MM.1S (cell line): ENCODE results near the gene ABHD16A.

Experiments used
- DNase-seq: peaks from one replicate; pipeline ENCODE4 v3.0.0-alpha.2; 2015
- H2AFZ ChIP-seq: fragments of 300-600 bp; sonication (generic); 2 replicates; pipeline ENCODE4 v1.6.0; 2016; ENCODE audit warnings: antibody characterized with exemption, low read length
- H3F3A ChIP-seq: fragments of 300-600 bp; sonication (generic); 2 replicates; pipeline ENCODE4 v1.6.1; 2016; ENCODE audit warnings: mild to moderate bottlenecking, antibody characterized with exemption, low read length, moderate library complexity, mixed read lengths; ENCODE audit not compliant: insufficient read depth
- H3K27ac ChIP-seq: fragments of 300-600 bp; sonication (generic); 2 replicates; pipeline ENCODE4 v1.5.1; 2016; ENCODE audit warnings: mild to moderate bottlenecking, low read length
- H3K27me3 ChIP-seq: fragments of 300-600 bp; sonication (generic); replicated peaks from 2 replicates; pipeline ENCODE4 v1.6.0; 2016; ENCODE audit warnings: low read length; ENCODE audit not compliant: insufficient read depth
- H3K36me3 ChIP-seq: fragments of 300-600 bp; sonication (generic); replicated peaks from 2 replicates; pipeline ENCODE4 v1.6.1; 2016; ENCODE audit warnings: mild to moderate bottlenecking, low read length, mixed read lengths; ENCODE audit not compliant: insufficient read depth
- H3K4me1 ChIP-seq: fragments of 300-600 bp; sonication (generic); 2 replicates; pipeline ENCODE4 v1.6.1; 2016; ENCODE audit warnings: low read length, mixed read lengths
- H3K4me2 ChIP-seq: fragments of 300-600 bp; sonication (generic); 2 replicates; pipeline ENCODE4 v1.6.0; 2016; ENCODE audit warnings: low read depth, low read length
- H3K4me3 ChIP-seq: fragments of 300-600 bp; sonication (generic); 2 replicates; pipeline ENCODE4 v1.5.1; 2016; ENCODE audit warnings: low read length, mixed read lengths
- H3K79me2 ChIP-seq: fragments of 300-600 bp; sonication (generic); 2 replicates; pipeline ENCODE4 v1.6.1; 2016; ENCODE audit warnings: mixed run types, low read length, mixed read lengths
- H3K9ac ChIP-seq: fragments of 300-600 bp; sonication (generic); 2 replicates; pipeline ENCODE4 v1.6.1; 2016; ENCODE audit warnings: low read length, mixed read lengths
- H3K9me2 ChIP-seq: fragments of 300-600 bp; sonication (generic); replicated peaks from 2 replicates; pipeline ENCODE4 v1.6.1; 2016; ENCODE audit warnings: mild to moderate bottlenecking, low read length, mixed read lengths; ENCODE audit not compliant: insufficient read depth
- H3K9me3 ChIP-seq: fragments of 300-600 bp; sonication (generic); replicated peaks from 2 replicates; pipeline ENCODE4 v1.6.1; 2016; ENCODE audit warnings: mild to moderate bottlenecking, low read length, mixed read lengths; ENCODE audit not compliant: insufficient read depth
- H4K20me1 ChIP-seq: fragments of 300-600 bp; sonication (generic); 2 replicates; pipeline ENCODE4 v1.6.1; 2016; ENCODE audit warnings: mild to moderate bottlenecking, low read length, moderate library complexity, mixed read lengths; ENCODE audit not compliant: insufficient read depth
- CTCF ChIP-seq: fragments of 300-600 bp; sonication (generic); IDR thresholded peaks from 2 replicates; pipeline ENCODE4 v1.5.1; 2016; ENCODE audit warnings: antibody characterized with exemption, low read length, mixed read lengths
- EZH2 ChIP-seq: fragments of 300-600 bp; sonication (generic); optimal IDR thresholded peaks from 2 replicates; pipeline ENCODE3; 2017; ENCODE audit warnings: low read depth, mild to moderate bottlenecking, antibody characterized with exemption, low read length, mixed read lengths
- EZH2phosphoT487 ChIP-seq: fragments of 300-600 bp; sonication (generic); IDR thresholded peaks from 2 replicates; pipeline ENCODE4 v1.6.1; 2018; ENCODE audit warnings: antibody characterized with exemption, low read length

ABHD16A gene

GRCh38 chr6:31639449-31639861 lies 63.7 kb downstream of the ABHD16A start:
- H3F3A ChIP-seq: peaks cover 34% of the 10 kb centered on the region
- no peak overlapping the region for H2AFZ ChIP-seq
- no peak overlapping the region for H3K4me2 ChIP-seq
- TF ChIP-seq CTCF (no peak), EZH2 (no peak), EZH2phosphoT487 (no peak)
- no peaks in the 10 kb centered on the region for H3K4me1 ChIP-seq
- no peaks in the 10 kb centered on the region for H3K27me3 ChIP-seq
- H3K27ac ChIP-seq: no peak overlapping the region
- no peak overlapping the region for H3K4me3 ChIP-seq
- no peaks in the 10 kb centered on the region for H4K20me1 ChIP-seq
- no peaks in the 10 kb centered on the region for H3K36me3 ChIP-seq
- H3K79me2 ChIP-seq: no peaks in the 10 kb centered on the region
- H3K9me2 ChIP-seq: no peaks in the 10 kb centered on the region
- no peak overlapping the region for H3K9ac ChIP-seq
- no peak for DNase-seq
- no peaks in the 10 kb centered on the region for H3K9me3 ChIP-seq

- Histone ChIP-seq H2AFZ (no peak overlapping the region), H3K9ac (no peak overlapping the region), H4K20me1 (no peaks in the 10 kb centered on the region), H3K4me3 (no peak overlapping the region), H3K4me2 (no peak overlapping the region), H3K9me3 (no peaks in the 10 kb centered on the region), H3K79me2 (no peaks in the 10 kb centered on the region), H3F3A (peaks cover 34% of the 10 kb centered on the region), H3K9me2 (no peaks in the 10 kb centered on the region), H3K36me3 (no peaks in the 10 kb centered on the region), H3K27ac (no peak overlapping the region), H3K27me3 (no peaks in the 10 kb centered on the region), H3K4me1 (no peaks in the 10 kb centered on the region)
- TF ChIP-seq EZH2 (no peak), CTCF (no peak), EZH2phosphoT487 (no peak)
- DNase-seq: no peak
Observed at GRCh38 chr6:31639043-31639442, 64.1 kb downstream of the ABHD16A start.
